A549 treated with Mapracorat at 1 μM for 4 hours (cell line): ENCODE measurements around the gene OPA3. TPM values are rescaled to one million over a fixed set of nuclear protein-coding genes. Genes with fewer than 3 reads are reported as not detected.

ENCODE experiments used
- total RNA-seq: library from RNA; stranded (reverse); fragments of 200-300 nt; extraction: Qiagen RNA extraction; gene quantifications from 5 replicates; pipeline ENCODE4 v1.2.3, GENCODE V29; 2022

Gene OPA3
- 11.8 to 20.0 TPM (median 17.5 TPM) in 5 replicates for total RNA-seq

DNA sequence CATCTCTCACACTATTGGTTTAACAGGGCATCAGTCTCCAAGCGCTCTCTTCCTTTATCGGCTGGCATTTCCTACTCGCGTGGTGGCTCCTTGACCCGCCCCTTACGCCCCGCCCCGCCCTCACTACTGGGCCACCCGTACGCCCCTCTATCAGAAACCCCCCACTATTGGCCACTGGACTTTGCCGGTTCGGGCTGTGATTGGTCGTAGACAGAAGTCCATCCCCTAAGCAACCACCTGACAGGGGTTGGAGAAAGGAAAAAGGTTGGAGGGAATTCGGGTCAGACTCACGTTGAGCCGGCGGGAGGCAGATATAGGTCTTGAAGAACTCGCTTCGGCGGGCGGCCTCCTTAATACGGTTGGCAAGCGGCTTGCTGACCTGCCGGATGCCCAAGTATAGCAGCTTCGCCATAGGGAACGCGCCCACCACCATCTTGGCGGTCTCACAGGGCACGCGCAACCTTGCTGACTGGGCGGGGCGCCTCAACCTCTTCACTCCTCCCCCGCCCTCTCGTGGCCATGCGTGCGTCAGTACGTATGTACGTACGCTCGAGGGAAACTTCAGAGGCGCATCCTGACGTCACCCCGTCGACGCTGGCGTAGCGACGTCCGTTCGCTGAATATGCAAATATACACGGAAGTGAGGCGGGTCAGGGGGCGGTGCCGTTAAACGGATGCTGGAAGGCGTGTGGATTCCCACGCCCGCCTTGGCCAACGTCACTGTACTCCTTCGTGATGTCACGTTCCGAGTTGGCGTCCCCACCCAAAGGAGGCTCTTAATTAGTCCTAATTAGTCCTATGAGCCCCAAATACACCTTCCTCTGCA, at the start of gene OPA3:
Gene OPA3, minus strand, starts transcription at position 471 of the 826 bp plus-strand sequence. Its CDS starts 38 bp downstream, at position 433.

DNA sequence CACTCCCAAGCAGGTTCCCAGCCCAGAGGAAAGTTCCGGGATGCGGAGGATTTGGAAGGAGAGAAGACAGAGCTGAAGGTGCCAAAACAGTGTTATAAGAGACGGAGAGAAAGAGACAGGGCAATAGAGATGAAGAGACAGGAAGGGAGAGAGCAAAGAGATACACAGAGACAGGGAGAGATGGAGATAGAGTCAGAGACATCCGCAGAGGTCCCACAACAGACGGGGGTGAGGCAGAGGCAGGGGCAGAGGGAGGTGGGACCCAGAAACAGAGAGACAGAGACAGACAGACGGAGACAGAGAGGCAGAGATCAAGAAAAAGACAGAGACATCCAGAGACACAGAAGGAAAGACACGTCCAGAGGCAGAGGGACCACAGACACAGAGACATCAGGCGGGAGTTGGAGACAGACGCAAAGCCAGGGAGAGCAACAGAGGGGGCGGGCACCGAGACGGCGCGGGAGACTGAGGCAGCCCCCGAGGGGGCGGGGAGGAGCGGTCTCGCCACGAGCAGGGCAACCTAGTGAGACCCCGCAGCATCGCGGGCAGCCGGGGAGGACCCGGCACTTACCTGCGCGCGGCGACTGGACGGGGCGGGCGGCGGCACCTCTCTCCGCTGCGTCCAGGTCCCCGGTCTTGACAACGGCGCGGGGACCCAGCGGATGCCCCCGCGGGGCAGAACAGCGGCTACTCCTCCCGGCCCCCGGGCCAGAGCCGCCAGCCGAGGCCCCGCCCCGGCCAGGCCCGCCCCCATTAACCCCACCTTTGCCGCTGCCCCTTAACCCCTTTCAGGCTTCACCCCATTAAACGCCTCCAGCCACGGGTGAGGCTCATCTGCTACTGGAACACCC, 17.1 kb upstream of the OPA3 start, which contains the start of gene GPR4:
Gene GPR4, minus strand, starts transcription at position 689 of the 851 bp plus-strand sequence. CDS start 10,346 bp downstream, outside the sequence.

DNA sequence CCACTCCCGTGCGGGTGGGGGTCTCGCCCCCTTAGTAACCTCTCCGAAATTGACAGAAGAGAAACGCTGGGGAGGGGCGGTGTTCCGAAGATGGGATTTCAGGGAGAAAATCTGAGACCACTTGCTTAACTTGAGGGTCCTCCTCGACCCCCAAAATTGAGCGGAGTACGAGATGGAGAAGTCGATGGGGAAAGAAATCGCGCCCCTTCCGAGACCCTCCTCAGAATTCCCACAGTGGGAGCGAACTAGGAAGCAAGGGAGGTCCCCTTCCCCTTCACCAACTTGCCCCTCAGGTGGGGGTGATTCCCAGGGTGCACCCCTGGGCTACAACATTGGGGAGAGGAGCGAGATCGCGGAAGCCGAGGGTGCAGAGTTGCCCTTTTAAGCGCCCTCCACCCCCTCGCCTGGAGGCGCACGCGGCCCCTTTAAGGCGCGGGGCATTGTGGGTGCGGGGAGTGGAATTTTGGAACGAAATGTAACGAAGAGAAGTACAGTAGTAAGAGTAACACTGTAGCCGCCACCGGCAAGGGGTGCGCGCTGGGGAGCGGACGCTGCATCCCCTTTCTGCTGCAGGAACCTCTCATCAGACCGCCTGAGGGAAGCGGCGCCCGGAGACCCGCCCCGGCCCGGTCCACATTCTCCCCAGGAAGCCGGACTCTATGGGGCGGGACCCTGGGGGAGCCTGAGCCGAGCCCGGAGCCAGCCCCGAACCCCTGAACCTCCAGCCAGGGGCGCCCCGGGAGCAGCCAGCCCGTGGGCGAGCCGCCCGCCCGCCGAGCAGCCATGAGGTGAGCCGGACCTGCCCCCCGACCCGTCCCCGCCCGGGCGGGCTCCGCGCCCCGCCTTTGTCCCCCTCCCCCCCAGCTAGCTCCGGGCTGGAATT, 77.4 kb downstream of the OPA3 start, which contains the start of gene VASP:
Gene VASP, plus strand, starts transcription at position 491 of the 883 bp plus-strand sequence. Its CDS starts 293 bp downstream, at position 784.

DNA sequence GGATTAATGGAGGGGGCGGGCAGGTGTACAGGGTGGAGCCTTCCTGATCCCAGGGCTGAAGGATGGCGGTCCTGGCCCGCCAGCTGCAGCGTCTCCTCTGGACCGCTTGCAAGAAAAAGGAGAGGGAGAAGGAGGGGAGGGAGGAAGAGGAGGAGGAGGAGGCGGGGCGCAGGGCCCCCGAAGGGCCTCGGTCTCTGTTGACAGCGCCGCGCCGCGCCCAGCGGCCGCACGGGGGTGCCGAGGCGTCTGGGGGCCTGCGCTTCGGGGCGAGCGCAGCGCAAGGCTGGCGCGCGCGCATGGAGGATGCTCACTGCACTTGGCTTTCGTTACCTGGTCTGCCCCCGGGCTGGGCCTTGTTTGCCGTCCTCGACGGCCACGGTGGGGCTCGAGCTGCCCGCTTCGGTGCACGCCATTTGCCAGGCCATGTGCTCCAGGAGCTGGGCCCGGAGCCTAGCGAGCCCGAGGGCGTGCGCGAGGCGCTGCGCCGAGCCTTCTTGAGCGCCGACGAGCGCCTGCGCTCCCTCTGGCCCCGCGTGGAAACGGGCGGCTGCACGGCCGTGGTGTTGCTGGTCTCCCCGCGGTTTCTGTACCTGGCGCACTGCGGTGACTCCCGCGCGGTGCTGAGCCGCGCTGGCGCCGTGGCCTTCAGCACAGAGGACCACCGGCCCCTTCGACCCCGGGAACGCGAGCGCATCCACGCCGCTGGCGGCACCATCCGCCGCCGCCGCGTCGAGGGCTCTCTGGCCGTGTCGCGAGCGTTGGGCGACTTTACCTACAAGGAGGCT, 86.0 kb downstream of the OPA3 start, which contains the start of gene PPM1N:
Gene PPM1N, plus strand, starts transcription at position 33 of the 785 bp plus-strand sequence. Its CDS starts 30 bp downstream, at position 63.

Other genes with a start within 250 kb of the OPA3 start
- gene KLC3, start 244.1 kb downstream of the OPA3 start, total RNA-seq = 0.91 to 1.4 TPM (median 1.1 TPM) in 5 replicates
- 11.7 to 13.6 TPM (median 12.9 TPM) in 5 replicates for gene ERCC2, start 214.2 kb downstream of the OPA3 start, total RNA-seq
- gene PPP1R13L, start 179.7 kb downstream of the OPA3 start, total RNA-seq = 32.7 to 42.5 TPM (median 39.9 TPM) in 5 replicates
- gene POLR1G, start 178.2 kb downstream of the OPA3 start, total RNA-seq = 43.6 to 52.2 TPM (median 46.4 TPM) in 5 replicates
- 146 to 172 TPM (median 160 TPM) in 5 replicates for gene ERCC1, start 160.9 kb downstream of the OPA3 start, total RNA-seq
- gene FOSB, start 116.8 kb downstream of the OPA3 start, total RNA-seq = 12.2 to 18.7 TPM (median 15.8 TPM) in 5 replicates
- gene RTN2, start 87.8 kb downstream of the OPA3 start, total RNA-seq = 11.5 to 16.1 TPM (median 12.5 TPM) in 5 replicates
- 7.1 to 10.4 TPM (median 8.1 TPM) in 5 replicates for gene PPM1N, start 86.4 kb downstream of the OPA3 start, total RNA-seq
- 180 to 230 TPM (median 218 TPM) in 5 replicates for gene VASP, start 77.3 kb downstream of the OPA3 start, total RNA-seq
- 0.19 to 0.79 TPM (median 0.39 TPM) in 5 replicates for gene GPR4, start 17.4 kb upstream of the OPA3 start, total RNA-seq
- gene EML2, start 54.6 kb upstream of the OPA3 start, total RNA-seq = 18.4 to 27.7 TPM (median 24.5 TPM) in 5 replicates
- 2.0 to 5.1 TPM (median 3.5 TPM) in 5 replicates for gene GIPR, start 83.4 kb upstream of the OPA3 start, total RNA-seq
- gene SNRPD2, start 107.2 kb upstream of the OPA3 start, total RNA-seq = 770 to 989 TPM (median 799 TPM) in 5 replicates
- gene QPCTL, start 107.9 kb upstream of the OPA3 start, total RNA-seq = 6.5 to 10.3 TPM (median 9.3 TPM) in 5 replicates
- 7.2 to 10.0 TPM (median 9.3 TPM) in 5 replicates for gene FBXO46, start 146.1 kb upstream of the OPA3 start, total RNA-seq
- 0.06 to 0.08 TPM (median 0.07 TPM) in 4 of 5 replicates, not detected in the other for gene MEIOSIN, start 148.6 kb upstream of the OPA3 start, total RNA-seq
- 16.8 to 28.2 TPM (median 25.8 TPM) in 5 replicates for gene SIX5, start 184.4 kb upstream of the OPA3 start, total RNA-seq
- gene DMPK, start 197.7 kb upstream of the OPA3 start, total RNA-seq = 32.3 to 55.5 TPM (median 45.8 TPM) in 5 replicates
- 20.2 to 37.2 TPM (median 35.9 TPM) in 5 replicates for gene DMWD, start 208.0 kb upstream of the OPA3 start, total RNA-seq
- gene RSPH6A, start 230.5 kb upstream of the OPA3 start, total RNA-seq = not detected in 5 replicates